ENCODE measurements around the gene TNFRSF25.

The TNFRSF25 gene

DNA sequence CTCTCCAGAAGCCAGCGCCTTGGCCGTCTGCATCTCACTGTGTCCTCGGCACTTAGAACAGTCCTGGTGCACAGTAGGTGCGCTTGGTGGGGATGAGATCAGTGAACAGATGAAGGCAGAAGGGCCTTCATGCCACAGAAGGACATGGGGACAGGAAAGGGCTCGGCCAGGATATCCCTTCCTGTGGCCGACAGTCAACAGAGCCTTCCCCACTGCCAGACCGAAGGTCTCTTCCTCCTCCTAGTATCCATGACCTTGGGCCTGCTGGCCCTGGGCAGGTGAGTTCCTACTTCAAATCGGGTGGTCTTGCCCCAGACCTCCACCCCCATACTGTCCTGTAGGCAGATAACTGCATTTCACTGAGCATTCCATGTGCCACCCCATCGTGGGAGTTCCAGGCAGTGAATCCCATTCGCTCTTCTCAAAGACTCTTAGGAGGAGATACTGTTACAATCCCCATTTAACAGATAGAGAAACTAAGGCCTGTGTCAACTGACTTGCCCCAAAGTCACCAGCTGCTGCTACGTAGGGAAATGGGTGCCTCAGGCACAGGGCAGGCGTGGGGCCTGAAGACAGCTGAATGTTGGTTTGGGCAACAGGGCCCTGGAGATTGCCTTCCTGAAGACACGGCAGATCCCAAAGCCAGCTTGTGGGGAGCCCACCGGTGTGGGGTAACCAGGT, 22.0 kb upstream of the TNFRSF25 start:
- TF ChIP-seq SIN3A (IDR thresholded peaks at IDR 0.05; ENCODE audit: borderline replicate concordance, insufficient read depth, low read length): no peak
- TF ChIP-seq, protein P1, sequence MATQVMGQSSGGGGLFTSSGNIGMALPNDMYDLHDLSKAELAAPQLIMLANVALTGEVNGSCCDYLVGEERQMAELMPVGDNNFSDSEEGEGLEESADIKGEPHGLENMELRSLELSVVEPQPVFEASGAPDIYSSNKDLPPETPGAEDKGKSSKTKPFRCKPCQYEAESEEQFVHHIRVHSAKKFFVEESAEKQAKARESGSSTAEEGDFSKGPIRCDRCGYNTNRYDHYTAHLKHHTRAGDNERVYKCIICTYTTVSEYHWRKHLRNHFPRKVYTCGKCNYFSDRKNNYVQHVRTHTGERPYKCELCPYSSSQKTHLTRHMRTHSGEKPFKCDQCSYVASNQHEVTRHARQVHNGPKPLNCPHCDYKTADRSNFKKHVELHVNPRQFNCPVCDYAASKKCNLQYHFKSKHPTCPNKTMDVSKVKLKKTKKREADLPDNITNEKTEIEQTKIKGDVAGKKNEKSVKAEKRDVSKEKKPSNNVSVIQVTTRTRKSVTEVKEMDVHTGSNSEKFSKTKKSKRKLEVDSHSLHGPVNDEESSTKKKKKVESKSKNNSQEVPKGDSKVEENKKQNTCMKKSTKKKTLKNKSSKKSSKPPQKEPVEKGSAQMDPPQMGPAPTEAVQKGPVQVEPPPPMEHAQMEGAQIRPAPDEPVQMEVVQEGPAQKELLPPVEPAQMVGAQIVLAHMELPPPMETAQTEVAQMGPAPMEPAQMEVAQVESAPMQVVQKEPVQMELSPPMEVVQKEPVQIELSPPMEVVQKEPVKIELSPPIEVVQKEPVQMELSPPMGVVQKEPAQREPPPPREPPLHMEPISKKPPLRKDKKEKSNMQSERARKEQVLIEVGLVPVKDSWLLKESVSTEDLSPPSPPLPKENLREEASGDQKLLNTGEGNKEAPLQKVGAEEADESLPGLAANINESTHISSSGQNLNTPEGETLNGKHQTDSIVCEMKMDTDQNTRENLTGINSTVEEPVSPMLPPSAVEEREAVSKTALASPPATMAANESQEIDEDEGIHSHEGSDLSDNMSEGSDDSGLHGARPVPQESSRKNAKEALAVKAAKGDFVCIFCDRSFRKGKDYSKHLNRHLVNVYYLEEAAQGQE (IDR thresholded peaks at IDR 0.05; ENCODE audit: insufficient read depth in 1 of 2, low read depth in 2 of 2, low read length in 2 of 2): no peak
- TF ChIP-seq TAF1 (IDR thresholded peaks at IDR 0.05; ENCODE audit: borderline replicate concordance, insufficient read depth, low read length): no peak
- no peak for TF ChIP-seq FOXP2 (optimal IDR thresholded peaks at IDR 0.05; ENCODE audit: borderline replicate concordance, extremely low read depth, extremely low read length, insufficient read depth)
- no peak for TF ChIP-seq POLR2AphosphoS5 (IDR thresholded peaks at IDR 0.05; ENCODE audit: low read depth, low read length)

DNA sequence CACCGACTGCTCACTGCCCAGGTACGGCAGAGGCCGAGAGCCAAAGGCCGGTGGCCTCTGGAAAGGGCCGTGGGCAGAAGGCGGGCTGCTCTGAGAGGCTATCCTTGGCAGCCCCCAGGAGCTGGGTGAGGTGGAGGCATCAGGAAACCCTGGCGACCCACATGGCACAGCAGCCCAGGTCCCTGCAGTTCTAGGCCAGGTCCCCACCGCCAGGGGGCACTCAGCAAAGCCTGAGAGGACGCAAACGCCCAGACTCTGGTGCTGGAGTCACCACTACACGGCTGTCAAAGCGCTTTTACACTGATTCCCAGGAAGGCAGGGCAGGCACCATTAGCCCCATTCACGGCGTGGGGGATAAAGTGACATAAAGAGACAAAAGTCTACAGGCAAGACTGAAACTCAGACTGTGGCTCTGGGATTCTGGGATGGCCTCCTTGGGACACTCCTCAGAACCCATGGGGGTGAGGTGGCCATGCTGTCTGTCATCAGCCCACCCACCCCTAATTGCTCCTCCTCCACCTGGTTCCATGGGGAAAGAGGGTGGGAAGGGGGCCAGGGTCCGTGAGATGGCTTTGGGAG, 20.5 kb upstream of the TNFRSF25 start:
- peak; percentile 37; the same call in 1 of the 2 replicates for TF ChIP-seq SIN3A (IDR thresholded peaks at IDR 0.05; ENCODE audit: borderline replicate concordance, insufficient read depth, low read length)
- no peak for TF ChIP-seq POLR2AphosphoS5 (IDR thresholded peaks at IDR 0.05; ENCODE audit: low read depth, low read length)

DNA sequence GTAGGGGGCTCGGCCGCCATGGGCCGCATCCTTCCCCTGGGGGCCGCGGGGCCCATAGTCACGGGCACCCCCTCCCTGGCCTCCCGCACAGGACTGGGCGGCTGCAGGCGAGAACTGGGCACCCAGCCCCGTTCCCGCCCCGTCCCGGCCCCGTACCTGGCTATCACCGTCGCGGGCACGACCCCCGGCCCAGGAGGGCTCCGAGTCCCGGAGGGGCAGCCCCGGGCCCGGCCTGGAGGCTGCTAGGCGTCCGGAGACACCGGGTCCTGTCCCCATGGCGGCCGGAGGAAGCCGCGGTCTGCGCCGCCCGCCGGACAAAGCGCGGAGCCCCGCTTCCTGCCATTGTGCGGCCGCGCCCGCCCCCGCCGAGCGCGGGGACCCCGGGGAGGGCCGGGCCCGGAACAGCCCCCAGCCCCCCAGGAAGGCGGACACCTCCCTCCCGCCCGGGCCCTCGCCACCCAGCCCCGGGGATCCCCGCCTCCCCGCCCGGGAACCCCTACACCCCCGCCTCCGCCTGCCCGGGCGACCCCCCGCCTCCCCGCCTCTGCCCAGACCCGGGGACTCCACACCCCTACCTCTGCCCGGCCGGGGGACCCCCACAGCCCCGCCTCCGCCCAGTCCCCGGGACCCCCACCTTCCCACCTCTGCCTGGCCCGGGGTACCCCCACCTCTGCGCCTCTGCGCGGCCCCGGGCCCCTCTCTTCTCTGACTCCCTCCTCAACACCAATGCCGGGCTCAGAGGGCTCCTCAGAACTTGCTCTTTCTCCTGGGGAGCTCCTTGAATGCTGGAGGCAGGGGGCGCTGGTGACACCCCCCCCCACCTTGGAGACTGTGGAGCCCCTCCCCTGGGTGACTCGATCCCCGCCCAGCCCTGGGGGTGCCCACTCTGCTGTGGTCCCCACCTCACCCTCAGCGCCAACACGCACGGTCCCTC, 19.5 kb upstream of the TNFRSF25 start:
- TF ChIP-seq TAF1 (IDR thresholded peaks at IDR 0.05; ENCODE audit: borderline replicate concordance, insufficient read depth, low read length) (no peak), FOXP2 (optimal IDR thresholded peaks at IDR 0.05; ENCODE audit: borderline replicate concordance, extremely low read depth, extremely low read length, insufficient read depth) (no peak), POLR2AphosphoS5 (IDR thresholded peaks at IDR 0.05; ENCODE audit: low read depth, low read length) (no peak), SIN3A (IDR thresholded peaks at IDR 0.05; ENCODE audit: borderline replicate concordance, insufficient read depth, low read length) (no peak)
- TF ChIP-seq, protein P1 (IDR thresholded peaks at IDR 0.05; ENCODE audit: insufficient read depth in 1 of 2, low read depth in 2 of 2, low read length in 2 of 2): no peak

DNA sequence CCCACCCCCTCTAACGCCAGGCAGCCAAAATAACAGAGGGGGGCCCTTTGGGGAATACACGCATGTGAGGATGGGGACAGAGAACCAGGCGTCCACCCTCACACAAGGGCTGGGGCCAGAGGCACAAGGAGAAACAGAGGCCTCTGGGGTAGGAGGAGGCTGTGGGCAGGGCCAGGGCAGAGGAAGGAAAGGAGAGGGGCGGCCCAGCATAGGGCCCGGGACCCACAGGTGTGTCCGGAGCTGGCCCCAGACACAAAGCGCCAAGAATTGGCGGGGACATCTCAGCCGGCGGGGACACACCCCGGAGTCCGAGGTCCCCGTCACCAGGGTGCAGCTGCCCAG, 18.8 kb upstream of the TNFRSF25 start:
- TF ChIP-seq FOXP2 (optimal IDR thresholded peaks at IDR 0.05; ENCODE audit: borderline replicate concordance, extremely low read depth, extremely low read length, insufficient read depth) (no peak), POLR2AphosphoS5 (IDR thresholded peaks at IDR 0.05; ENCODE audit: low read depth, low read length) (no peak), SIN3A (IDR thresholded peaks at IDR 0.05; ENCODE audit: borderline replicate concordance, insufficient read depth, low read length) (no peak), TAF1 (IDR thresholded peaks at IDR 0.05; ENCODE audit: borderline replicate concordance, insufficient read depth, low read length) (no peak)
- TF ChIP-seq, protein P1 (IDR thresholded peaks at IDR 0.05; ENCODE audit: insufficient read depth in 1 of 2, low read depth in 2 of 2, low read length in 2 of 2): no peak

DNA sequence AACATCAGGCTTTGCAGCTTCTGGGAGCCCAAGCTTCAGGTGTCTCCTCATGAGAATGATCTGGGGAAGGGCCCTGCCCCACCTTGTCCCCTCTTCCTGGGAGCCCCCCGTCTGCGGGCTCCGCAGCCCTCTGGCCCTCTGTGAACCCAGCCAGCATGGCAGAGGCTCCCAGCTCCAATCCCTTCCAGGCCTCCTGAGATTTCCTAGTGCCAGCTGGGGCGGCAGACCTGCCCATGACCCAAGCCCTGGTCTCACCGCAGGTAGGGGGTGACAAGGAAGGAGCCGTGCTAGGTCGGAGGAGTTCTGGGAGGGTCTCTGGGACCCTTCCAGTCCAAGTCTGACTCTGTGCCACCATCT, 17.8 kb upstream of the TNFRSF25 start:
- TF ChIP-seq POLR2AphosphoS5 (IDR thresholded peaks at IDR 0.05; ENCODE audit: low read depth, low read length) (no peak), TAF1 (IDR thresholded peaks at IDR 0.05; ENCODE audit: borderline replicate concordance, insufficient read depth, low read length) (no peak), FOXP2 (optimal IDR thresholded peaks at IDR 0.05; ENCODE audit: borderline replicate concordance, extremely low read depth, extremely low read length, insufficient read depth) (no peak), SIN3A (IDR thresholded peaks at IDR 0.05; ENCODE audit: borderline replicate concordance, insufficient read depth, low read length) (no peak)
- TF ChIP-seq, protein P1 (IDR thresholded peaks at IDR 0.05; ENCODE audit: insufficient read depth in 1 of 2, low read depth in 2 of 2, low read length in 2 of 2): no peak

Data from PFSK-1 (cell line).